ENCODE measurements around the gene APOB. TPM values are rescaled to one million over a fixed set of nuclear protein-coding genes. Genes with fewer than 3 reads are reported as not detected.

Gene APOB
- polyA plus RNA-seq, 1 experiment = 0.04 TPM

DNA sequence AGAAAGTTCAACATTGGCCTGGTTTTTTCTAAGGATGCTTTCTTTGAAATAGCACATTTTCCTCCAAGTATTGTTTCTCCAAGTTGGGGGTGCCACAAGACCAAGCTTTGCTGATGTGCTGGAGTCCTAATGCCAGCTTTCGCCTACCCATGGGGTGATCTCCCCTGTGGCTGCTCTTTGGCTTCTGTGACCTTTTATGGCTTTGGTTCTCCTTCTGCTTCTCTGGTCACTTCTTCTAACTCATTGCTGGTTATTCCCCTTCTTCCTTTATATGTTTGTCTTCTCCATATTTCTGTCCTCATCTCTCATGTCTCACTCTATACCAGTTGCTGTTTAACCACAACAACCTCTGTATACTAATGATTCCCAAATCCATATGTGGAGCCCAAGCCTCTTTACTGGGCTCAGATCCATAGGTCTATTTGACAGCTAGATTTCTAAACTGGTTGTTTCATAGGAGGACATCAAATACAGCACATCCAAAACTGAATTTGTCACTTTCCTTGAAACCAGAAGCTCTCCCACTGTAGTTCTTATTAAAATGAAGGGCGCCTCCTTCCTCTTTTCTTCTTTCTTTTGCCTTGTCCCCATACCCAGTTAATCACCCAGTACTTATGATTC is 23.1 kb downstream of the APOB start:
- POLR2A ChIA-PET = no interaction called here
- H3K36me3 ChIP-seq (ENCODE audit: control insufficient read depth, insufficient read depth, low read length) = no peaks in the 10 kb centered on the region
- no peak for DNase-seq (ENCODE audit: low read depth)
- TF ChIP-seq, protein P1, sequence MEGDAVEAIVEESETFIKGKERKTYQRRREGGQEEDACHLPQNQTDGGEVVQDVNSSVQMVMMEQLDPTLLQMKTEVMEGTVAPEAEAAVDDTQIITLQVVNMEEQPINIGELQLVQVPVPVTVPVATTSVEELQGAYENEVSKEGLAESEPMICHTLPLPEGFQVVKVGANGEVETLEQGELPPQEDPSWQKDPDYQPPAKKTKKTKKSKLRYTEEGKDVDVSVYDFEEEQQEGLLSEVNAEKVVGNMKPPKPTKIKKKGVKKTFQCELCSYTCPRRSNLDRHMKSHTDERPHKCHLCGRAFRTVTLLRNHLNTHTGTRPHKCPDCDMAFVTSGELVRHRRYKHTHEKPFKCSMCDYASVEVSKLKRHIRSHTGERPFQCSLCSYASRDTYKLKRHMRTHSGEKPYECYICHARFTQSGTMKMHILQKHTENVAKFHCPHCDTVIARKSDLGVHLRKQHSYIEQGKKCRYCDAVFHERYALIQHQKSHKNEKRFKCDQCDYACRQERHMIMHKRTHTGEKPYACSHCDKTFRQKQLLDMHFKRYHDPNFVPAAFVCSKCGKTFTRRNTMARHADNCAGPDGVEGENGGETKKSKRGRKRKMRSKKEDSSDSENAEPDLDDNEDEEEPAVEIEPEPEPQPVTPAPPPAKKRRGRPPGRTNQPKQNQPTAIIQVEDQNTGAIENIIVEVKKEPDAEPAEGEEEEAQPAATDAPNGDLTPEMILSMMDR (IDR thresholded peaks at IDR 0.05; ENCODE audit: insufficient read depth, low read depth, low read length) = no peak
- CTCF ChIA-PET = interaction anchor here (0.7 to 1.0 kb wide), 2 partner anchors 10 to 12 kb away, joined by 3 read pairs; no protein-coding TSS in a partner anchor
- H3K27me3 ChIP-seq (ENCODE audit: control insufficient read depth, insufficient read depth, low read length) = no peaks in the 10 kb centered on the region
- no peak overlapping the region for H3K4me3 ChIP-seq (ENCODE audit: low read depth, low read length)

DNA sequence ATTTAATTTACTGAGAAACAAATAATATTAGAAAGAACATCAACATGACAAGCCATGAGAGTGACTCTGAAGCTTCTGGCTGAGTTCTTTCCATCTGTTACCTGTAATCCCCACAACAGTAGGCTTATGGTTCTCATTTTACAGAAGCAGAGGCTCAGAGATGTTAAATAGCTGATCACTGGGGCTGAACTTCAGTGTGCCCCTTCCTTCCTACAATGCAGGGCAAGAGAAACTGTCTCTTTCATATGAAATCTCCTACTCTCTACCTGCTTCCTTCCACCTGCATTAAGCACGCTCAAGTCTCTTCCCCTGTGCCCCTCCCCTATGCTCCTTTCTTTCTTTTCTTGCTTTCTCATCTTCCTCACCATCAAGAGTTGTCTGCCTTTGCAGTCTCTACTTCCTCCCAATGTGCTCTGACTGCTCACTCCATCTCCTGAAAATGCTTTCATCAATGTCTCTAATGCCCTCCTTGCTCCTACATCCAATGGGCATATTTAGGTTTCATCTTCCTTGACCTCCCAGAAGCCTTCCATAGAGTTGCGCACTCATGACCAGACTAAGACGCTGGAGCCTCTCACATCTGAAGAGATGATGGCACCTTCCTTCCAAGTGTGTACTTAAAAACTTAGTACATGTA is 23.7 kb downstream of the APOB start:
- H3K36me3 ChIP-seq (ENCODE audit: control insufficient read depth, insufficient read depth, low read length) = no peaks in the 10 kb centered on the region
- TF ChIP-seq, protein P1 (IDR thresholded peaks at IDR 0.05; ENCODE audit: insufficient read depth, low read depth, low read length) = no peak
- H3K4me3 ChIP-seq (ENCODE audit: low read depth, low read length) = no peak overlapping the region
- ChIA-PET POLR2A (no interaction called here), CTCF (interaction anchor here (1.0 to 1.4 kb wide), 2 partner anchors 9 to 10 kb away, joined by 3 read pairs; no protein-coding TSS in a partner anchor)
- no peaks in the 10 kb centered on the region for H3K27me3 ChIP-seq (ENCODE audit: control insufficient read depth, insufficient read depth, low read length)
- DNase-seq (ENCODE audit: low read depth) = no peak

DNA sequence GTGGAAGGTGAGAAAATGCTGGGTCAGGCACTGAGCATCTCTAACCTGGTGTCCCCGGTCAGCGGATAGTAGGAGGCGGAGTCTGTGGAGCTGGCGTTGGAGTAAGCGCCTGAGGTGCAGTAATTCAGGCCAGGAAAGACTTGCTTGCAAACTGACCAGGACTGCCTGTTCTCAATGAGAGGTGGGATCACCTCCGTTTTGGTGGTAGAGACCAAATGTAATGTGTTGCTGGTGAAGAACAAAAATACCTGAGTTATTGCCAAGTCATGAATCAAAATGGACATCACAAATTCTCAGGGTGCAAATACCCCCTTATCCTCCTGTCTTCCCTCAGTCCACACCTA is 24.2 kb downstream of the APOB start:
- no peaks in the 10 kb centered on the region for H3K27me3 ChIP-seq (ENCODE audit: control insufficient read depth, insufficient read depth, low read length)
- no peaks in the 10 kb centered on the region for H3K36me3 ChIP-seq (ENCODE audit: control insufficient read depth, insufficient read depth, low read length)
- no peak overlapping the region for H3K4me3 ChIP-seq (ENCODE audit: low read depth, low read length)
- no peak for DNase-seq (ENCODE audit: low read depth)
- CTCF ChIA-PET = interaction anchor here (1.4 kb wide), 1 partner anchor 10 kb away, joined by 3 read pairs; no protein-coding TSS in a partner anchor
- POLR2A ChIA-PET = no interaction called here
- TF ChIP-seq, protein P1 (IDR thresholded peaks at IDR 0.05; ENCODE audit: insufficient read depth, low read depth, low read length) = no peak

- no peak overlapping the region for H3K4me3 ChIP-seq (ENCODE audit: low read depth, low read length)
- ChIA-PET CTCF (interaction anchor here (1.4 kb wide), 1 partner anchor 9 kb away, joined by 3 read pairs; no protein-coding TSS in a partner anchor), POLR2A (no interaction called here)
- H3K27me3 ChIP-seq (ENCODE audit: control insufficient read depth, insufficient read depth, low read length) = no peaks in the 10 kb centered on the region
- no peaks in the 10 kb centered on the region for H3K36me3 ChIP-seq (ENCODE audit: control insufficient read depth, insufficient read depth, low read length)
- TF ChIP-seq, protein P1 (IDR thresholded peaks at IDR 0.05; ENCODE audit: insufficient read depth, low read depth, low read length) = no peak
- no peak for DNase-seq (ENCODE audit: low read depth)
These were observed 24.7 kb downstream of the APOB start for GRCh38 chr2:21019000-21019677.

DNA sequence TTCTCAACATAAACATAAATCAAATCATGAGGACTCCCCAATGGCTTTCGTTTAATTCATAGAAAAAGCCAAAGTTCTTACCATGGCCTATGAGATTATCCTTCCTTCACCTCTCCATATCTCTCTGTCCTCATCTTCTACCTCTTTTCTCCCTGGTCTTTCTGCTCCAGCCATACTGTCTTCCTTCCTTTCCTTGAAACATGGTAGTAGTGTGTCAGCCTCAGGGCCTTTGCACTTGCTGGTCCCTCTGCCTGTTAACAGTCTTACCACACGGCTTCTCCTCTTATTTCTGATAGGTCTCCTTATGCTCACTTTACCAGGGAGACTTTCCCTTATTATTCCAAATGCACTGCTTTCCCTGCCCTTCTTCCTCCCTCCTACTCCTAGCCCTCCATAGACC is 25.6 kb downstream of the APOB start:
- Histone ChIP-seq H3K36me3 (ENCODE audit: control insufficient read depth, insufficient read depth, low read length) (no peaks in the 10 kb centered on the region), H3K4me3 (ENCODE audit: low read depth, low read length) (no peak overlapping the region), H3K27me3 (ENCODE audit: control insufficient read depth, insufficient read depth, low read length) (no peaks in the 10 kb centered on the region)
- DNase-seq (ENCODE audit: low read depth) = no peak
- ChIA-PET POLR2A (no interaction called here), CTCF (no interaction called here)
- TF ChIP-seq, protein P1 (IDR thresholded peaks at IDR 0.05; ENCODE audit: insufficient read depth, low read depth, low read length) = no peak
